Adrenal gland (tissue), 5 donors: Measurements from ENCODE around the gene LCE1A.

Source experiments
- POLR2A ChIP-seq, 2 donors: fragments of 450-650 bp; IDR thresholded peaks; one replicate each; pipeline ENCODE4 v1.6.1; 2017; ENCODE audit warnings: antibody characterized with exemption in 2 of 2, mild to moderate bottlenecking in 2 of 2, moderate library complexity in 1 of 2
- TF ChIP-seq, protein P1 (sequence below), 6 experiments: fragments of 450-650 bp in 4 of 6; fragments of 200-600 bp in 2 of 6; sonication (generic) in 1 of 6; IDR thresholded peaks; 1 replicate in 5 of 6; 2 replicates in 1 of 6; pipeline versions ENCODE4 v1.5.1 to v1.8.0; 2016 to 2021; ENCODE audit warnings: antibody characterized with exemption in 6 of 6, mild to moderate bottlenecking in 2 of 6, moderate library complexity in 1 of 6
- donor health status: DM: no; HTN: no; CAD: no.

DNA sequence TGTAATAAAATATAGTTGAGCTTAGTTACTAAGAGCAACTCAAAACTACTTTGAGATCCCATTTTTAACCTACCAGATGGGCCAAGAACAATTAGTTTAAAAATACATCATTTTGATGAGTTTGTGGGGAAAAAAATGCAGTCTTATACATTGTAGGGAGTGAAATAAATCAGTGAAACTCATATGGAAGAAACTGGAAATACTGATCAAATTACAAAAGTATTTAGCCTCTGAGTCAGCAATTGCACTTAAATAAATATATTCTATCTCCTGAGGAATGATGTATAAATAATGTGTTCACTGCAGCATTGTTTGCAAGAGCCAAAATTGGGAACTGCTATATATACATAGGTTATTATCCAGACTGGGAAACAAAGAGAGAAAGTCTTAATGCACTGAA lies 46.2 kb downstream of the LCE1A start:
- TF ChIP-seq, protein P1, sequence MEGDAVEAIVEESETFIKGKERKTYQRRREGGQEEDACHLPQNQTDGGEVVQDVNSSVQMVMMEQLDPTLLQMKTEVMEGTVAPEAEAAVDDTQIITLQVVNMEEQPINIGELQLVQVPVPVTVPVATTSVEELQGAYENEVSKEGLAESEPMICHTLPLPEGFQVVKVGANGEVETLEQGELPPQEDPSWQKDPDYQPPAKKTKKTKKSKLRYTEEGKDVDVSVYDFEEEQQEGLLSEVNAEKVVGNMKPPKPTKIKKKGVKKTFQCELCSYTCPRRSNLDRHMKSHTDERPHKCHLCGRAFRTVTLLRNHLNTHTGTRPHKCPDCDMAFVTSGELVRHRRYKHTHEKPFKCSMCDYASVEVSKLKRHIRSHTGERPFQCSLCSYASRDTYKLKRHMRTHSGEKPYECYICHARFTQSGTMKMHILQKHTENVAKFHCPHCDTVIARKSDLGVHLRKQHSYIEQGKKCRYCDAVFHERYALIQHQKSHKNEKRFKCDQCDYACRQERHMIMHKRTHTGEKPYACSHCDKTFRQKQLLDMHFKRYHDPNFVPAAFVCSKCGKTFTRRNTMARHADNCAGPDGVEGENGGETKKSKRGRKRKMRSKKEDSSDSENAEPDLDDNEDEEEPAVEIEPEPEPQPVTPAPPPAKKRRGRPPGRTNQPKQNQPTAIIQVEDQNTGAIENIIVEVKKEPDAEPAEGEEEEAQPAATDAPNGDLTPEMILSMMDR (IDR thresholded peaks at IDR 0.05): no peak
- no peak for TF ChIP-seq POLR2A (IDR thresholded peaks at IDR 0.05)
